HepG2 (cell line): Measurements from ENCODE around the gene ZNF526. TPM values are rescaled to one million over a fixed set of nuclear protein-coding genes. Genes with fewer than 3 reads are reported as not detected.

Experiments
- ARID4A ChIP-seq: sonication (generic); formaldehyde crosslinking; IDR thresholded peaks from 2 replicates; pipeline ENCODE4 v1.5.0; 2020; ENCODE audit warnings: mild to moderate bottlenecking, missing genetic modification reagents, borderline replicate concordance
- CBFB ChIP-seq: sonication (generic); formaldehyde crosslinking; IDR thresholded peaks from 2 replicates; pipeline ENCODE4 v1.4.0; 2020; ENCODE audit warnings: missing genetic modification reagents
- HOXA9 ChIP-seq: sonication (generic); formaldehyde crosslinking; IDR thresholded peaks from 2 replicates; pipeline ENCODE4 v1.8.1; 2022; ENCODE audit warnings: missing genetic modification reagents, mild to moderate bottlenecking, moderate library complexity, borderline replicate concordance
- KDM2A ChIP-seq: sonication (generic); formaldehyde crosslinking; IDR thresholded peaks from 2 replicates; pipeline ENCODE4 v1.4.0; 2020; ENCODE audit warnings: low read depth, missing genetic modification reagents, borderline replicate concordance
- MXD1 ChIP-seq: sonication (generic); formaldehyde crosslinking; IDR thresholded peaks from 2 replicates; pipeline ENCODE4 v1.4.0; 2020; ENCODE audit warnings: mild to moderate bottlenecking, missing genetic modification reagents
- MXI1 ChIP-seq: IDR thresholded peaks from 3 replicates; pipeline ENCODE4 v1.6.1; 2012; ENCODE audit warnings: low read depth, low read length, inconsistent platforms, borderline replicate concordance
- PHF21A ChIP-seq: sonication (generic); formaldehyde crosslinking; IDR thresholded peaks from 2 replicates; pipeline ENCODE4 v1.5.0; 2020; ENCODE audit warnings: mild to moderate bottlenecking, missing genetic modification reagents
- POLR2A ChIP-seq, 2 experiments: IDR thresholded peaks; 2 replicates each; pipeline ENCODE4 v1.6.1; 2011; ENCODE audit warnings: low read depth in 2 of 2, low read length in 2 of 2, mild to moderate bottlenecking in 1 of 2, moderate library complexity in 1 of 2; ENCODE audit not compliant: insufficient read depth in 1 of 2
- PREB ChIP-seq: sonication (generic); formaldehyde crosslinking; IDR thresholded peaks from 2 replicates; pipeline ENCODE4 v1.4.0; 2020; ENCODE audit warnings: missing genetic modification reagents
- THAP8 ChIP-seq: sonication (generic); formaldehyde crosslinking; IDR thresholded peaks from 2 replicates; pipeline ENCODE4 v1.5.1; 2020; ENCODE audit warnings: missing genetic modification reagents, mild to moderate bottlenecking, borderline replicate concordance
- TIGD3 ChIP-seq: sonication (generic); formaldehyde crosslinking; IDR thresholded peaks from 2 replicates; pipeline ENCODE4 v1.5.1; 2020; ENCODE audit warnings: mild to moderate bottlenecking, missing genetic modification reagents, borderline replicate concordance
- ZBTB2 ChIP-seq: sonication (generic); formaldehyde crosslinking; IDR thresholded peaks from 2 replicates; pipeline ENCODE4 v1.8.0; 2022; ENCODE audit warnings: low read depth, missing genetic modification reagents
- ZBTB20 ChIP-seq: sonication (generic); formaldehyde crosslinking; IDR thresholded peaks from 2 replicates; pipeline ENCODE4 v1.8.1; 2023; ENCODE audit warnings: missing genetic modification reagents, low read depth, mild to moderate bottlenecking, borderline replicate concordance
- ZBTB37 ChIP-seq: sonication (generic); formaldehyde crosslinking; IDR thresholded peaks from 2 replicates; pipeline ENCODE4 v1.4.0; 2020; ENCODE audit warnings: mild to moderate bottlenecking, missing genetic modification reagents
- ZNF335 ChIP-seq: sonication (generic); formaldehyde crosslinking; IDR thresholded peaks from 2 replicates; pipeline ENCODE4 v1.4.0; 2020; ENCODE audit warnings: missing genetic modification reagents
- ZNF337 ChIP-seq: sonication (generic); formaldehyde crosslinking; IDR thresholded peaks from 2 replicates; pipeline ENCODE4 v1.5.1; 2020; ENCODE audit warnings: missing genetic modification reagents, low read depth, mild to moderate bottlenecking, borderline replicate concordance
- ZNF44 ChIP-seq: sonication (generic); formaldehyde crosslinking; IDR thresholded peaks from 2 replicates; pipeline ENCODE4 v1.5.1; 2020; ENCODE audit warnings: mild to moderate bottlenecking, missing genetic modification reagents
- ZNF547 ChIP-seq: sonication (generic); formaldehyde crosslinking; IDR thresholded peaks from 2 replicates; pipeline ENCODE4 v1.5.1; 2020; ENCODE audit warnings: mild to moderate bottlenecking, missing genetic modification reagents
- ZNF782 ChIP-seq: sonication (generic); formaldehyde crosslinking; IDR thresholded peaks from 2 replicates; pipeline ENCODE4 v1.4.0; 2020; ENCODE audit warnings: missing genetic modification reagents, mild to moderate bottlenecking, borderline replicate concordance
- ZNF879 ChIP-seq: sonication (generic); formaldehyde crosslinking; IDR thresholded peaks from 2 replicates; pipeline ENCODE4 v1.8.1; 2023; ENCODE audit warnings: missing genetic modification reagents
- polyA plus RNA-seq, 8 experiments: library from polyadenylated mRNA; depleted of rRNA in 3 of 8; stranded (reverse) in 7 of 8; unstranded in 1 of 8; fragments of >200 nt; fragmentation: Illumina TruSeq in 4 of 8; extraction: Trizol in 4 of 8; gene quantifications; 2 replicates each; pipeline versions ENCODE4 v1.2.1 to v1.2.3, GENCODE V29; 2011 to 2016; ENCODE audit warnings: low read depth in 4 of 8, missing spikeins in 1 of 8, mixed read lengths in 1 of 8; ENCODE audit not compliant: insufficient read depth in 1 of 8
- total RNA-seq, 5 experiments: library from RNA; depleted of rRNA; stranded (reverse); fragments of >200 nt; fragmentation: Illumina TruSeq; extraction: Trizol; gene quantifications; 2 replicates each; pipeline ENCODE4 v1.2.3, GENCODE V29; 2016; ENCODE audit warnings: low read depth in 1 of 5

The ZNF526 gene
- total and polyA plus RNA-seq, 2 of the 13 experiments (the other 11 are each of a cell fraction or from before 2014, with no cell fraction given), result 3.3 to 8.4 TPM

GRCh38 chr19:42271045-42271419 is 50.9 kb downstream of the ZNF526 start (continued):
- TF ChIP-seq ZNF337 (CRISPR knock-in tag) (no peak), ZNF44 (CRISPR knock-in tag) (no peak), ZNF879 (CRISPR knock-in tag) (no peak), CBFB (CRISPR knock-in tag) (no peak), THAP8 (CRISPR knock-in tag) (no peak), MXD1 (CRISPR knock-in tag) (peak; percentile 79; the same call in 1 of the 2 replicates), ZNF547 (CRISPR knock-in tag) (no peak), ZBTB37 (CRISPR knock-in tag) (no peak), HOXA9 (no peak), KDM2A (CRISPR knock-in tag) (no peak), MXI1 (peak; percentile 48; the same call in 1 of the 3 replicates), ARID4A (CRISPR knock-in tag) (peak; percentile 33; the same call in 1 of the 2 replicates), POLR2A (IDR thresholded peaks at IDR 0.05; ENCODE audit: insufficient read depth in 1 of 2, low read depth in 2 of 2, low read length in 2 of 2) (peak; percentile 15 to 44; a peak in 1 of 4 replicates), ZNF335 (CRISPR knock-in tag) (no peak), ZNF782 (CRISPR knock-in tag) (no peak), ZBTB2 (no peak), PHF21A (CRISPR knock-in tag) (no peak), PREB (CRISPR knock-in tag) (no peak), ZBTB20 (CRISPR knock-in tag) (no peak), TIGD3 (CRISPR knock-in tag) (no peak)
